GM18505 (cell line): ENCODE results near the gene KLRC2.
"Not testable (repeated sequence)": the region's sequence is repeated elsewhere in the genome, so short reads cannot be mapped to it uniquely, and the experiment has no call there.

Experiments
- ATAC-seq: cut with Tn5 transposase; IDR thresholded peaks from one replicate; pipeline ENCODE4 v1.9.1; 2021; ENCODE audit not compliant: unreplicated experiment
- POLR2A ChIP-seq: IDR thresholded peaks from 4 replicates; pipeline ENCODE4 v1.6.1; 2011; ENCODE audit warnings: borderline replicate concordance; ENCODE audit not compliant: insufficient read depth, insufficient read length; ENCODE audit errors: extremely low read depth

Gene KLRC2

DNA sequence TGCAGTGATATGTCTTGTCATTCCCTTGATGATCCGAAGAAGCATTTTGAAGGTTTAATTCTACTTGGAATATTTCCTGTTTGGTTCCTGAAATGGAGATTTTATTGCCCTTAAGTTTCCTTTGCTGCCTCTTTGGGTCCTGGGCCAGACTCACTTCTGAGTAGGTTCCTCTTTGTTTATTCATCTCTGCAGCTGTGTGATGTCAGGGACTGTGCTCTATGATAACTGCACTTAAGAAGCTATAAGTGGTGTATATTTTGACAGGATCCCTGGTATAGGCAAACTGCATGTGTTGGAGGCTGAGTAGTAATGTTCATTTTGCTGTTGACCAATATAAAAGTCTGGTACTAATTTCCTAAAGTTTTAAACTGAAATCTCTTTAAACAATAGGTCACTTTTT is 26.4 kb downstream of the KLRC2 start, which contains the start of gene KLRC4:
TSS of gene KLRC4 (minus strand) at position 366 of the 400 bp plus-strand sequence. CDS start at position 184, 182 bp downstream.
- ATAC-seq: no peak
- TF ChIP-seq POLR2A: no peak

DNA sequence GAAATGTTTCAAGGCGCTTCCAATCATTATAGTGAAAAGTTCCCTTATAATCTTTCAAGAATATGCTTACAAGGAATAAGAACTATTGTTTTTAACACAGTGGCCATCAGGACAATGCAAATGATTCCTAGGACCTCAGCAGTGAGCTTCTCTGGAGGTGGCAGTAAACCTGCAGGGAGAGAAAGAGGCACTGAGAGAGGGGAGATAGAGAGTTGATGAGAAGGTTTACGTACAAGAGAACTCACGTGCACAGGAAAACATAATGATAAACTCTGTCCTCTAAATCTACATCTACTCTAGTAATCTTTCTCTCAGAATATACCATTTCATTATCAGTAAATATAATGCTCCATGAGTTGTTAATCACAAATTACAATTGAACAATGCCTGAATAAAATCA is 27.0 kb downstream of the KLRC2 start:
- TF ChIP-seq POLR2A: no peak
- no peak for ATAC-seq

DNA sequence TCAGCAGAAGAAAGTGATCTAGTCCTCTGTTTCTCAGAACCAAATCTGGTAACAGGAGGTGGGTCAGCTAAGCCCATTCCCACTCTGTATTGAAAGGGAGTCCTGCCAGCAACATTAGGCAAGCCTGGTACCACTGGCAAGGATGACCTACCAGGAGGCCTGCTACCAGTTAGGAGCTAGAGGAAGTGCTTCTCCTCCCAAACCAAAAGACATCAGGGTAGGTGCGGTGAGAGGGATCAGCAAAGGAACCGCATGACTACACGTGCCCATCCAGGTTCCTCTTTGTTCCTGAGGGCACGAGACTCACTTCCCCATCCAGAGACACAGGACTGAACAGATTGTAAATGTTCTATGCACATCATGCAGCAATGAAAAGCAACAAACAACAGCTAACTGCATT is 29.1 kb downstream of the KLRC2 start:
- no peak for ATAC-seq
- TF ChIP-seq POLR2A: no peak

DNA sequence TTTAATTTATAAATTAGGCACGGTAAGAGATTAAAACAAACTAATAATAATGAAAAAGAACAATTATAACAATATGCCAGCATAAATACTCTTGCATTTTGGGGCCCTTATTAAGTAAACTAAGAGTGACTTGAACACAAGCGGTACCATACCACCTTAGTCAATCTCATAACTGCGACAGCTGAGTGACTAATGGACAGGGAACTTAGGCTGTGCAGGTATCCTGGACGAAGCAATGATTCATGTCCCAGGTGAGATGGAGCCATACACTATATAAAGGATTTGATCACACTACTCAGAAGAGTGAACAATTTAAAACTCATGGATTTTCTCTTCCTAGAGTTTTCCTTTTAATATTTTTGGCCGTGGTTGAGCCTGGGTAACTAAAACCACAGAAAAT is 30.5 kb downstream of the KLRC2 start:
- ATAC-seq: no peak

DNA sequence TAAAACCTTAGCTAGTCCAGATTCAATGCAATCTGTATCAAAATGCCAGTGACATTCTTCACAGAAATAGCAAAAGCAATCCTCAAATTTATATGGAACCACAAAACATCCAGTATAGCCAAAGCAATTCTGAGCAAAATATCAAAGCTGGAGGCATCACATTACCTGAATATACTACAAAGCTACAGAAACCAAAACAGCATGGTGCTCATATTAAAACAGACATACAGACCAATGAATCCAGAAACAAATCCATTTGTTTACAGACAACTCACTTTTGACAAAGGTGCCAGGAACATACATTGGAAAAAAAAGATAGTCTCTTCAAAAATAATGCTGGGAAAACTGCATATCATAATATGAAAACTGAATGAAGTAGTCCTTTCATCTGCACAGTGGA is 31.0 kb downstream of the KLRC2 start:
- ATAC-seq: no peak
- TF ChIP-seq POLR2A: no peak

More for the DNA sequence above, 30.5 kb downstream of the KLRC2 start:
- no peak for TF ChIP-seq POLR2A

DNA sequence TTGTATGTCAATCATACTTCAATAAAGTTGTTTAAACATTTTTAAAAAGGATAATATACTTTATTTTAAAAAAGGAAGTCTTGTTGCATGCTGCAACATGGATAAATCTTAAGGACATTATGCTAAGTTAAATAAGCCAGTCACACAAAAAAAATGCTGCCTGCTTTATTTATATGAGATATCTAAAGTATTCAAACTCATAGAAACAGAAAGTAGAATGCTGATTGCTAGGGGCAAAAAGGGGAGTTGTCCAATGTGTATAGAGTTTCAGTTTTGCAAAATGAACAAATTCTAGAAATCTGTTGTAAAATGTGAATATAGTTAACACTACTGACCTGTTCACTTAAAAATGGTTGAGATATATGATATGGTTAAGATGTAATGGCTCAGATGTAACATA is 35.0 kb downstream of the KLRC2 start:
- TF ChIP-seq POLR2A: no peak
- ATAC-seq: no peak

DNA sequence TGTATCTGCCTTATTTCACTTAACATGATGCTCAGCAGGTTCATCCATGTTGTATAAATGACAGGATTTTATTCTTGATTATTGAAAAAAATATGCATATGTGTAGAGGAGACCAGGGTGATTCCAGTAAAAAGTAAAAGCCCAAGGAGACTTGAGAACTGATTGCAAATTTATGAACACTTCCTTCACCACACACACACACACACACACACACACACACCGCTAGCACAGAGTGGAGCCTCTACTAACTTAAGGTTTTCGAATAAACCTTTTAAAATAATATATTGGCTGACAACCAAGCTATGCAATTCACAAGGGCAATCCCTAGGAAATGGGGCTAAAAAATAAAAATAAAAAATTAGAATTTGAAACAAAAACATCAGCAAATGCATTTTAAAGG is 37.6 kb downstream of the KLRC2 start:
- no peak for ATAC-seq
- no peak for TF ChIP-seq POLR2A

DNA sequence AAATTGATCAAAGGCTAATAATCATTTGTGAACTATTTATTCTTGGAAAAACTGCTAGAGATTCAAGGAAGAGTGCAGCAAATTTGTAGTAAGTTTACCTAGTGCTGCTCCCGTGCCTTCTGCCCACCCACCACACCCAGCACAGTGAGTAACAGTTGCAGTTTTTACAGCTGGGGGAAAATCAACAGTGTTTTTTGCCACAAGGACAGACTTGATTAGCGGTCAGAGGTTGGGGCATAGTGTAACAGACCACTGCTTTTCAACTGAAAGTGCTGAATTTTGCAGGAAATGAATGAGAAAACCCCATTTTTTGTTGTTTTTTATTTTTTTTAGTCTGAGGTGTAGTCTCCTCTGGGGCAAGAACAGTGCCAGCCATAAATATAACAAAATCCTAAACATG is 38.5 kb downstream of the KLRC2 start:
- TF ChIP-seq POLR2A: no peak
- no peak for ATAC-seq

DNA sequence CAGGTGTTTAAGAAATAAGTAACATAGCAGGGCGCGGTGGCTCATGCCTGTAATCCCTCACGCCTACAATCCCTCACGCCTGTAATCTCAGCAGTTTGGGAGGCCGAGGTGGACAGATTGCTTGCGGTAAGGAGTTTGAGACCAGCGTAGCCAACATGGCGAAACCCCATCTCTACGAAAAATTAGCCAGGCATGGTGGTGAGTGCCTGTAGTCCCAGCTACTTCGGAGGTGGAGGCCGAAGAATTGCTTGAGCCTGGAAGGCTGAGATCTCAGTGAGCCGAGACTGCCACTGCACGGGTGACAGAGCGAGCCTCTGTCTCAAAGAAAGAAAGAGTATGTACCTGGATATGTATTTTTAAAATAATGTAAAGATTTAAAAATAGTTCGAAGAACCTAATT is 39.6 kb downstream of the KLRC2 start:
- not testable (repeated sequence) for ATAC-seq

DNA sequence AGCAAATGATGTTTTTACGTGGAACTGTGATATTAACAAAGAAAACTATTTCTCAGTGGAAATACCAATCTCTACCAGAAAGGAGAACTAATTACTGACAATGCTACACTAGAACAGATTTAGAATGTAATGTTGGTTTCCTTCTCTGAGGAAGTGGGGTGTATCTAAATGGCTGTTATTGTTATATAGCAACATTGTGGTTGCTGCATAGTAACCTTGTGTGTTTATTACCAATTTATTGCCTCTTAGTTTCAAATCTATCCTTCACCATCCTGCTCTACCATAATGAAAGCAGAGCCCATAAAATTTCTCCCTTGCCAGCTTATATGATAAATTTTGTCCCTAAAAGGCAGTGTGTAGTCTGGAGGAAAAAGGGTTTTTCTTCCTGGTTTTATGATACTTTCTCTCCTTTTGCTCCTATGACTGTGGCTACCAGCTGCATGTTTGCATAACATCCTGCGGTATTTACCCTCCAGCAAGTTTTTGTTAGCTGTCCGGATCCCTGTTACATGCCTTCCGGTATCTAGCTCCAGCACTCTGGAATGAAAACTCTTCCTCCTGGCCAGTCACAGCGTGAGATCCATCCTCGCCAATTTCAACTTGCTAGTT is 40.3 kb downstream of the KLRC2 start:
- TF ChIP-seq POLR2A: no peak
- peak; percentile 83 for ATAC-seq

DNA sequence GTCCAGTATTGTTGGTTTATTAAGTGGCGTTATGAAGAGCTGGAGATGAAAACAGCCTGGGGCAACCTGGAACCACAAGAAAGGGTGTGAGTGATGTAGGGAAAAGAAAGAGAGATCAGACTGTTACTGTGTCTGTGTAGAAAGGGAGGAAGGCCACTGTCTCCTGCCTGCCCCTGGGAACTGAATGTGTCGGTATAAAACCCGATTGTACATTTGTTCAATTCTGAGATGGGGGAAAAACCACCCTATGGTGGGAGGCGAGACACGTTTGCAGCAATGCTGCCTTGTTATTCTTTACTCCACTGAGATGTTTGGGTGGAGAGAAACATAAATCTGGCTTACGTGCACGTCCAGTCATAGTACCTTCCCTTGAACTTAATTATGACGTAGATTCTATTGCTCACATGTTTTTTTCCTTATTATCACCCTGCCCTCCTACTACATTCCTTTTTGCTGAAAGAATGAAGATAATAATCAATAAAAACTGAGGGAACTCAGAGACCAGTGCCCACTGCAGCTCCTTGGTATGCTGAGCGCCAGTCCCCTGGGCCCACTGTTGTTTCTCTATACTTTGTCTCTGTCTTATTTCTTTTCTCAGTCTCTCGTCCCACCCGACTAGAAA is 41.2 kb downstream of the KLRC2 start:
- not testable (repeated sequence) for ATAC-seq

DNA sequence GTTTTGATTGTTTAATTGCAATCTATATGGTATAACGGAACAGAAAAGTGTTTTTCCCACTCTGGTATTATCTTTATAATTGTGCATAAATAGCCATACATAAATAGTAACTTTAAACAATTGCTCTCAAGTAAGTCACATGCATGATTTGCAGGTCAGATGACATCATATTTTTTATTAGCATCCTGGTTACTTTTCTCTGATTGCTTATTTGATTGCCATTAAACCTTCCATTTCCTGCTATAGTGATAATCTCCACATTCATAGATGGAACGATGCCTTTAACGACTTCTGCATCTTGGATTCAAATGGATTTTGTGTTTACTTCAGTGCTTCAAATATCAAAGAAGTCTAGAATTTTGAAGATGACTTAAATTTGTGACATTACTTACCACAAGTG is 42.5 kb downstream of the KLRC2 start:
- no peak for TF ChIP-seq POLR2A
- no peak for ATAC-seq

DNA sequence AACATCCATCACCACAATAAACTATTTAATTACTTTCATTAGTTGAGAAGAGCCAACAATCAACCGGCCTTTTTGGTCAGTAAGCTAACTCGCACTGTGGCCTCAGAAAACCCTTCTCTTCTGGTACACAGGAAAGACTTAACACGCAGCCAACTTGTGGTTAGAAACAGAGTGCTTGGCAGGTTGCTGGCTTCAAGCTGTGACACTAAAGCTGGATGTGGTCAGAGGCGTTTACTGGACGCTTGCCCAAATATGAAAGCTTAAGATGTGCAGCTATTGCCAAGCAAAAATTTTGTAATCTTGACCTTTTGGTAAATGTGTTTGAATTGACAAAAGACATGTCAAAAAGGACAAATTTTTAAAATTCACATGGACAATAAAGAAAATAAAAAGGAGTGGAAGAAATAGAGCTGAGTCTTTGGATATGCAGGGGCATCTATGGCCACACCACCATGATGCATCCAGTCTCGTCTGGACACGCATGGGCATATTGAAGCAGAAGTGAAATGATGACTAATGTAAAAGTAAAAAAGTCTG is 43.3 kb downstream of the KLRC2 start:
- TF ChIP-seq POLR2A: no peak
- ATAC-seq: peak; percentile 59

DNA sequence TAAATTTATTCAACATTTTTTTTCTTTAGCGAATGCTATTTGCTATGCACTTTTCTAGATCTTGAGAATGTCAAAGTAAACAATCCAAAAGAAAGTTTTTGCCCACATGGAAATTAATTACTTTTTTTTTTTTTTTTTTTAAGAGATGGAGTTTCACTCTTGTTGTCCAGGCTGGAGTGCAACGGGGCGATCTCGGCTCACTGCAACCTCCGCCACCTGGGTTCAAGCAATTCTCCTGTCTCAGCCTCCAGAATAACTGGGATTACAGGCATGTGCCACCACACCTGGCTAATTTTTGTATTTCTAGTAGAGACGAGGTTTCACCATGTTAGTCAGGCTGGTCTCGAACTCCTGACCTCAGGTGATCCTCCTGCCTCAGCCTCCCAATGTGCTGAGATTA is 44.8 kb downstream of the KLRC2 start:
- ATAC-seq: not testable (repeated sequence)

DNA sequence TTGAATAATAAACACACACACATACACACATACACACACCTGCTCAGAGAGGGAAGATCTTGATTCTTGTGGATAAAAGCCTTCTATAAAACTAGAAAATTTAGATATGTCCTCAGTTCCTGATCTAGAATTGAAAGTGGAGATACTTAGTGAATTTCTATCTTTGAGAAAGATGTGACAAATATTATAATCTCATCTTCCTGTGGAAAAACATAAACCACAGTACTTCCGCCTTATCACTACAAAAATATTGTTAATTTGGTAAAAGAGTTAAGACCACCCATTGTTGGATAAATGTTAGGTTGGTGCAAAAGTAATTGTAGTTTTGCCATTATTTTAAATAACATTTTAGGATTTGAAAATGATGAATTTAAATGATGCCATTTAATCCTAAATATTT is 45.9 kb downstream of the KLRC2 start, which contains the start of gene KLRK1:
TSS of gene KLRK1 (minus strand) at position 138 of the 400 bp plus-strand sequence. CDS start 1,231 bp downstream, outside the sequence.
- TF ChIP-seq POLR2A: no peak
- no peak for ATAC-seq
